NB4 (cell line): ENCODE measurements around the gene ABLIM2.

Source experiments
- DNase-seq: peaks from one replicate; pipeline ENCODE4 v3.0.0; 2010; ENCODE audit warnings: low read depth
- H3K4me3 ChIP-seq: one replicate; pipeline ENCODE4 v1.5.1; 2011; ENCODE audit warnings: mild to moderate bottlenecking, low read depth, low read length, moderate library complexity
- MYC ChIP-seq: IDR thresholded peaks from 2 replicates; pipeline ENCODE4 v1.6.1; 2011; ENCODE audit warnings: low read depth, low read length
- POLR2A ChIP-seq: IDR thresholded peaks from 2 replicates; pipeline ENCODE4 v1.6.1; 2011; ENCODE audit warnings: mild to moderate bottlenecking; ENCODE audit not compliant: insufficient read length; ENCODE audit errors: extremely low read depth
- TF ChIP-seq, protein P1 (sequence below): IDR thresholded peaks from 2 replicates; pipeline ENCODE4 v1.6.1; 2011; ENCODE audit warnings: low read depth, low read length
- TF ChIP-seq, protein P2 (sequence below): IDR thresholded peaks from one replicate; pipeline ENCODE4 v1.5.1; 2012; ENCODE audit warnings: low read depth, low read length

ABLIM2 gene

DNA sequence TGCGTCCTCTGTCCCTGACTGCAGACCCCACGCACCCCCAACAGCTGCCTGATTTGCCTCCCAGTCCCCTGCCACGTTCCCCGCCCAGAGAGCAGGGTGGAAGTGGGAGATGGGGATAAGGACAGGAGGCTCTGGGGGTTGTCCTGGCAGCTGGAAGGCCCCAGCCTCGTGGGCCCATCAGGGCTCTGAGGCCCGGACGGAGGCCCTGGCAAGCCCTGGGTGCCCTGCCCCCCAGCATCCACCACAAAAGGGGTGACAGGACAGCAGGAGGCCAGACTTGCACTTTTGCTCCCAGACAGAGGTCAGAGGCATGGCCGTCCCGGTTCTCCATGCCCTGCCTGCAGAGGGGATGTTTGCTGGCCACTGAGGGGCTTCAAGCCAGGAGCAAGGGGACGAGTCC is 45.2 kb upstream of the ABLIM2 start:
- TF ChIP-seq POLR2A (no peak), MYC (no peak)
- TF ChIP-seq, protein P1, sequence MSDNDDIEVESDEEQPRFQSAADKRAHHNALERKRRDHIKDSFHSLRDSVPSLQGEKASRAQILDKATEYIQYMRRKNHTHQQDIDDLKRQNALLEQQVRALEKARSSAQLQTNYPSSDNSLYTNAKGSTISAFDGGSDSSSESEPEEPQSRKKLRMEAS = no peak
- TF ChIP-seq, protein P2, sequence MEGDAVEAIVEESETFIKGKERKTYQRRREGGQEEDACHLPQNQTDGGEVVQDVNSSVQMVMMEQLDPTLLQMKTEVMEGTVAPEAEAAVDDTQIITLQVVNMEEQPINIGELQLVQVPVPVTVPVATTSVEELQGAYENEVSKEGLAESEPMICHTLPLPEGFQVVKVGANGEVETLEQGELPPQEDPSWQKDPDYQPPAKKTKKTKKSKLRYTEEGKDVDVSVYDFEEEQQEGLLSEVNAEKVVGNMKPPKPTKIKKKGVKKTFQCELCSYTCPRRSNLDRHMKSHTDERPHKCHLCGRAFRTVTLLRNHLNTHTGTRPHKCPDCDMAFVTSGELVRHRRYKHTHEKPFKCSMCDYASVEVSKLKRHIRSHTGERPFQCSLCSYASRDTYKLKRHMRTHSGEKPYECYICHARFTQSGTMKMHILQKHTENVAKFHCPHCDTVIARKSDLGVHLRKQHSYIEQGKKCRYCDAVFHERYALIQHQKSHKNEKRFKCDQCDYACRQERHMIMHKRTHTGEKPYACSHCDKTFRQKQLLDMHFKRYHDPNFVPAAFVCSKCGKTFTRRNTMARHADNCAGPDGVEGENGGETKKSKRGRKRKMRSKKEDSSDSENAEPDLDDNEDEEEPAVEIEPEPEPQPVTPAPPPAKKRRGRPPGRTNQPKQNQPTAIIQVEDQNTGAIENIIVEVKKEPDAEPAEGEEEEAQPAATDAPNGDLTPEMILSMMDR = no peak
- no peak overlapping the region for H3K4me3 ChIP-seq
- DNase-seq = no peak

DNA sequence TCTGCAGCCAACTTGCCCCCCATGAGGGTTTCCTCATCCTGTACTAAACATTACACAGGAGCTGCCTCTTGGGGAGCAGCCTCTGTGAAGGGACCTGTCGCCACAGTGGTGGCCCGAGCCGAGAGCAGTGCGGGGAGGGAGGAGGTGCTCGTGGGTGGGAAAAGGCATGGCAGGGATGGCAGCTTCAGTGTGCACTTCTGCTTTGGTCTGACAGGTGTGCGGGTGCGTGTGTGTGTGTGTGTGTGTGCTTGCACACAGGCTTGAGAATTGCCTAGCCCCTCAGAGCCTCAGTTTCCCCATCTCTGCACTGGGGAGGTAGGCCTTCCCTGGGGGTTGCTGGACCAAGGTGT is 44.4 kb upstream of the ABLIM2 start:
- TF ChIP-seq, protein P1 = no peak
- TF ChIP-seq MYC (no peak), POLR2A (no peak)
- TF ChIP-seq, protein P2 = no peak
- no peak overlapping the region for H3K4me3 ChIP-seq
- DNase-seq = no peak

DNA sequence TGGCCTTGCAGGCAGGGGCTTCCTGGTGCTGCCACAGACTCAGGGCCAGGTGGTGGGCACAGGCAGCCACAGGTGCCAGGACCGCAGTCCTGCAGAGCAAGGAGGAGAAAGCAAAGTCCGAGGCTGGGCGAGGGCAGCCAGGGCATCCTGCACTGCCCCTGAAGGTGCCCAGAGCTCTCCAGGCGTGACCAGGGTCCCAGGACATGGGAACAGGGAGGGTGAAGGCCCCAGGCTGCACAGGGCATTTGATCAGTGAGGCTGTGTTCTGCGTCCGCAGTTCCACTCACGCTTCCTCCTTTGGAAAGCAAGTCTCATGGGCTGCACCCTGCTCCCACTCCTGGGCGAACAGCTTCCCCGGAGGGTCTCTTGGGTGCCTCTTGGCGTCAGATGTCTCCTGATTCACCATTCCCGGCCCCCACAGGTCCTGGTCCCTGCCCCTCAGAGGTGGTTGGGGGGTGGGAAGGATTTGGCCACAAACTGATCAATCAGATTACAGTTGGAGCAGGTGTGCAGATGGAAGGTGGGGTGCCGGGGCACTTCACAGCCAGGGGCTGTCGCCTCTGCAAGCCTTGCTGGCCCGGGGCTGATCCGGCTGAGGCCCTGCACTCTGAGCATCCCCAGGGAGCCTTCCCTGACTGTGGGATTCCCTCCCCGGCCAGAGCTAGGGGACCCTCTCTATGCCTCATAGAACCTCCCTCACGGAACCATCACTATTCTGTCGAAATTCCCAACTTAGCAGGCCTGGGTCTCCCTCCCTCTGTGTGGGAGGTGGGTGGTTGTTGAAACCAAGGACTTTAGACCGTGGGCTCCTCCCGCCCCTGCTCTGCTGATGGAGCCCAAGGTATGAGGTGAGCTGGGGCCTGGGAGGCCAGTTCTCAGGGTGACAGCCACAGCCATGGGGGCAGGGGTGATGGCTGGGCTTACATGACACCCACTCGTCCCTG is 43.8 kb upstream of the ABLIM2 start:
- no peak for DNase-seq
- TF ChIP-seq, protein P1 = no peak
- no peak for TF ChIP-seq POLR2A
- no peak for TF ChIP-seq MYC
- TF ChIP-seq, protein P2 = no peak
- H3K4me3 ChIP-seq = no peak overlapping the region

DNA sequence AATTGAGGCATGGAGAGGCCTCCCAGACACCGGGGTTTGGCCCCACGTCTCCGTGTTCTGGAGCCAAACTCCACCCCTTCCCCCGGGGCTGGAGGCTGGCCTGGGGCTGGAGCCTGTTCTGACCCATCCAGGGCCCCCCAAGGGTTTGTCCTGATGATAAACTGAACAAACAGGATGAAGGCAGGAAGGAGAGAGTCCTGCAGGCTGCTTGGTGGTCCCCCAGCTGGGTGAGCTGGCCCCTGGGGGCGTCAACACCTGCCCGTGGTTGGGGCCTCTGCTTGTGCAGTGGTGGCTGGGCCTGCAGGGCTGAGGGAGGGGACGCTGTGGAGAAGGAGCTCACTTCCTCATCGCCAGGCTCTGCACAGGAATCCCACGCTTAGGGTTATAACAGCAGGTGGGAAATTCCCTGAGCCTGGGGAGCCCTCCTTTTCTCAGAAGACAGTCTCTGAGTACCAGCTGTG is 42.7 kb upstream of the ABLIM2 start:
- DNase-seq = peak; percentile 85
- H3K4me3 ChIP-seq = no peak overlapping the region
- TF ChIP-seq, protein P1 = peak; percentile 55; the same call in 1 of the 2 replicates
- TF ChIP-seq MYC (no peak), POLR2A (no peak)
- TF ChIP-seq, protein P2 = no peak

DNA sequence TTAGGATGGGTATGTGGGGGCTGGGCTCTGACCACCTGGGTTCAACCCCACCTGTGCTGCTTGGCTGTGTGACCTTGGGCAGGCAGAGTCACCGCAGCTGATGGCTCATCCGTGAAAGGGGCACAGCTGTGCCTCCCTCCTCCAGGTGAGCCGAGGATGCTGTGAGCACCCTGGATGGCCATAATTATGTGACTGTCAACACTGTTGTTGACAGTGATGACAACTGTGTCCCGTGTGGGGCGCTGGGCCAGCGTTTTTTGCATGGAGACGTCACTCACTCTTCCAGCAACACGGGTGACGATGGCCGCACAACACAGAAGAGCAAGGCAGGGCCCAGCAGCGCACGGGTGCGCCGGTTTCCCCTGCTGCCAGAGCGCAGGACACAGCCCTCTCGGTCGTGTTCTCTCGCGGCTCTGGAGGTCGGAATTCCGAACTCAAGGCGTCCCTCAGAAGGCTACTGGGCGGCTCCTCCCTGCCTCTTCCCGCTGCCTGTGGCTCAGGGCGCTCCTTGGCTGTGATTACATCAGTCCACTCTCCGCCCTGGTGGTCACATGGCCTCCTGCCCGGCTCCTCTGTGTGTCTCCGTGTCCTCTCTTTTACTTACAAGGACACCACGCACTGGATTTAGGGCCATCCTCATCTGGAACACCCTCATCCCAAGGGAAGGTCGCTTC is 41.8 kb upstream of the ABLIM2 start:
- no peak for DNase-seq
- no peak overlapping the region for H3K4me3 ChIP-seq
- TF ChIP-seq, protein P1 = no peak
- no peak for TF ChIP-seq MYC
